GM12865 (cell line): ENCODE results near the gene SLC6A3.

ENCODE experiments used
- DNase-seq: peaks from one replicate; pipeline ENCODE4 v3.0.0; 2010; ENCODE audit warnings: low read depth
- H3K4me3 ChIP-seq: 2 replicates; pipeline ENCODE4 v1.5.1; 2011; ENCODE audit warnings: mild to moderate bottlenecking, low read depth, low read length, control low read depth
- TF ChIP-seq, protein P1 (sequence below): IDR thresholded peaks from 2 replicates; pipeline ENCODE4 v1.5.1; 2011; ENCODE audit warnings: low read length, control low read depth, low read depth, inconsistent platforms; ENCODE audit not compliant: insufficient read depth; ENCODE audit errors: missing control alignments

SLC6A3 gene

DNA sequence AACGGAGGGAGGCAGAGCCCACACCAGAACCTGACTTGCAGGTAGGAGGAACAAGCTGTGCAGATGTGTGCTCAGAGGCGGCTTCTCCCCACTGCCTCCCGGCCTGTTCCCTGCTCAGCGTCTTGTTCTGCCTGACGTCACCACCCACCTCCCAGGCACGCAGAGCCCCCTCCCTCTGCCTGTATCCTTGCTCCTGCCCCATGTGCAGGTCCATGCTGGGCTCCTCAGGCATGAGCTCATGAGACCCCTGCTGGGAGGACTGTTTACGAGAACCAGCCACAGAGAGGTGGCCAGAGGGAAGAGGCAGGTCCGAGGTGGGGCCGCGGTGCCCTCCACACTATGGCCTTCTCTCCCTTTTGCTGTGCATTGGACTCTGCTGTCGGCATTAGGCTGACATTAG lies 45.5 kb downstream of the SLC6A3 start:
- DNase-seq = no peak
- TF ChIP-seq, protein P1, sequence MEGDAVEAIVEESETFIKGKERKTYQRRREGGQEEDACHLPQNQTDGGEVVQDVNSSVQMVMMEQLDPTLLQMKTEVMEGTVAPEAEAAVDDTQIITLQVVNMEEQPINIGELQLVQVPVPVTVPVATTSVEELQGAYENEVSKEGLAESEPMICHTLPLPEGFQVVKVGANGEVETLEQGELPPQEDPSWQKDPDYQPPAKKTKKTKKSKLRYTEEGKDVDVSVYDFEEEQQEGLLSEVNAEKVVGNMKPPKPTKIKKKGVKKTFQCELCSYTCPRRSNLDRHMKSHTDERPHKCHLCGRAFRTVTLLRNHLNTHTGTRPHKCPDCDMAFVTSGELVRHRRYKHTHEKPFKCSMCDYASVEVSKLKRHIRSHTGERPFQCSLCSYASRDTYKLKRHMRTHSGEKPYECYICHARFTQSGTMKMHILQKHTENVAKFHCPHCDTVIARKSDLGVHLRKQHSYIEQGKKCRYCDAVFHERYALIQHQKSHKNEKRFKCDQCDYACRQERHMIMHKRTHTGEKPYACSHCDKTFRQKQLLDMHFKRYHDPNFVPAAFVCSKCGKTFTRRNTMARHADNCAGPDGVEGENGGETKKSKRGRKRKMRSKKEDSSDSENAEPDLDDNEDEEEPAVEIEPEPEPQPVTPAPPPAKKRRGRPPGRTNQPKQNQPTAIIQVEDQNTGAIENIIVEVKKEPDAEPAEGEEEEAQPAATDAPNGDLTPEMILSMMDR = no peak
- H3K4me3 ChIP-seq = no peak overlapping the region

DNA sequence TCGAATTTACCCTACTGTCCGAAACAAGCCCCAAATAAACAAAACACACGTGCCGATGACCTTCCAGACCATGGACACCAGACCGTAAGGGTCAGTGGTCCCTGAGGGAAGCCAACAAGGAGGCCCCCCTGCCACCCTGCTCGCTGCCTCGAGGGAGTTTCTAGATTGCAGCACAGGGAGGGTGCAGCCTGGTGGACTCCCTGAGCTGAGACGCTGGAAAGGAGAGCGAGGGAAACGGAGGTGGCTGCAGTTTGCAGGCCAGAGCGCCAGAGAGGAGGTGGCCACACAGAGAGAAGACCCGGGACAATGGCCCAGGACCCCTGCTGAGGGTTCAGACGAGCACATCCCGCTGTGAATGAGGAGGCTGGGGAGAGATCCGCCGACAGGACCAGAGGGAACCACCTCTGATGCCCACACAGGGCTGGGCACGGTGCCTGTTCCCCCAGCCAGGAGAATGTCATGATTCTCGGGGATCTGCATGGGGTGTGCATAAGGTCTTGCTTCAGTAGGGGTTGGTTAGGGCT lies 48.9 kb downstream of the SLC6A3 start:
- H3K4me3 ChIP-seq = no peak overlapping the region
- DNase-seq = no peak
- TF ChIP-seq, protein P1 = no peak

DNA sequence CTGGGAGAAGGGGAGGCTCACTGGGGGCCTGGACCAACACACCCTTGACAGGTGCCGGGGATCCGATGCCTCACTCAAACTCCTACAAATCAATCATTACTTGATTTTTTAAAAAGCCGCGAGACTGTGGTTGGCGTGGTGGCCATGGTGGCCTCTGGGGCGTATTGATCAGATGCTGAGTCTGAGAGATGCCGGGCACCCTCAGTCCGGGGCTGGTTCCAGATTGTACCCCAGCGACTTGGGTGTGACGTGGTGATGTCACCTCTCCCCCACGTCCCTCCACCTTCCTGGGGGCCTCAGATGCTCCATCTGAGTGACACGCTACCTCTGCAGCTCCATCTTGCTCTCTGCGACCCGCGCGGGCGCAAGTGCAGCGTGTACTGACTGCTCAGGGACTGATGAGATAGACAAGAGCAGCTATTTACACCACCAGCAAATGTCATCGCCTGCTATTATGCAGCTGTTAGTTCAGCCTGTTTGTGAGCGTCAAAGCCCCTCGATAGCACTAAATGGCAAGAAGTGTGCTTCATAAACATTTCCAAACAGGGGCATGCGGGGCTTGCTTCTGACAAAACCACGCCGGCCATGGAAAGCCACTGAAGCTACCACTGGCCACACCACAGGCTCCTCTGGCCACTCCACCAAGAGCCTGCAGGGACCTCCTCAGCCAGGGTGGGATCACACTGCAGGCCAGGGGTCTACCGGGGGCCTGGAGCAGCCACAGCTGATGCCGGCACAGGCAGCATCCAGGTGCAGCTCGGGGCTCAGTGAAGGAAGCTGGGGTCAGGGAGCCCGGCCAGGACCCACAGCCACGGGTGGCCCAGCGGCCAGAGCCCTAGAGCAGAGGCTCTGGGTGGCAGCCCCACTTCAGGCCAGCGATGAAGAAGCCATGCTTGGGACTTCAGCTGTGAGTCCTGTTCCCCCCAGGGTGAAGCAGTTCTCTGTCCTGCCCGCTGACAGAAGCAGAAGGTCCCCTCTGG lies 50.1 kb downstream of the SLC6A3 start:
- TF ChIP-seq, protein P1 = no peak
- H3K4me3 ChIP-seq = no peak overlapping the region
- DNase-seq = no peak

DNA sequence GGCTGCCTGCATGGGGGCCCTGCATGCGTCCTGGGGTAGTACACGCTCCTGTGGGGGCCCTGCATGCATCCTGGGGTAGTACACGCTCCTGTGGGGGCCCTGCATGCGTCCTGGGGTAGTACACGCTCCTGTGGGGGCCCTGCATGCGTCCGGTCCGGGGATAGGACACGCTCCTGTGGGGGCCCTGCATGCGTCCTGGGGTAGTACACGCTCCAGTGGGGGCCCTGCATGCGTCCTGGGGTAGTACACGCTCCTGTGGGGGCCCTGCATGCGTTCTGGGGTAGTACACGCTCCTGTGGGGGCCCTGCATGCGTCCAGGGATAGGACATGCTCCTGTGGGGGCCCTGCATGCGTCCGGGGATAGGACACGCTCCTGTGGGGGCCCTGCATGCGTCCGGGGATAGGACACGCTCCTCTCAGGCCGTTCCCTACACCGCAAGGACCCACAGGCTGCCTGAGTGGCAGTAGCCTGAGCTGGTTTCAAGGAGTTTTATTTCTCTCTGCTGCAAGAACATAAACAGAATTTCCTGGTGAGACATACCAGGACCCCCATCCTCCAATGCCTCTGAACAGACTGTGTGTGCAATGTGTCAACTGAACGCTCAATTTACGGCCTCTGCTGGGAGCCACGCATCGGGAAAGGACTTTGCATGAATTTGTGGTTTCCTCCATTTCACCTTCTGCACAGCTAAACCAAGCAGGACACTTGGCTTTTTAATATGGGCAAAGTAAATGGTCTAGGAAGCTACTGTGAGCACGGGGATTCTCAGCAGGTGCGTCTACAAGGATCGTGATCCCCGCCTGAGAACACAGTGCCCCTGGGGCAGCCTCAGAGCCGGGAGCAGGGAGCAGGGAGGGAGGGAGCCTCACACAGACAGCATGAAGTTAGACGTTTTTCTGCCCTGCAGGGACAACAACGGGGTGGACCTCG lies 51.4 kb downstream of the SLC6A3 start:
- no peak overlapping the region for H3K4me3 ChIP-seq
- no peak for DNase-seq
- TF ChIP-seq, protein P1 = no peak

DNA sequence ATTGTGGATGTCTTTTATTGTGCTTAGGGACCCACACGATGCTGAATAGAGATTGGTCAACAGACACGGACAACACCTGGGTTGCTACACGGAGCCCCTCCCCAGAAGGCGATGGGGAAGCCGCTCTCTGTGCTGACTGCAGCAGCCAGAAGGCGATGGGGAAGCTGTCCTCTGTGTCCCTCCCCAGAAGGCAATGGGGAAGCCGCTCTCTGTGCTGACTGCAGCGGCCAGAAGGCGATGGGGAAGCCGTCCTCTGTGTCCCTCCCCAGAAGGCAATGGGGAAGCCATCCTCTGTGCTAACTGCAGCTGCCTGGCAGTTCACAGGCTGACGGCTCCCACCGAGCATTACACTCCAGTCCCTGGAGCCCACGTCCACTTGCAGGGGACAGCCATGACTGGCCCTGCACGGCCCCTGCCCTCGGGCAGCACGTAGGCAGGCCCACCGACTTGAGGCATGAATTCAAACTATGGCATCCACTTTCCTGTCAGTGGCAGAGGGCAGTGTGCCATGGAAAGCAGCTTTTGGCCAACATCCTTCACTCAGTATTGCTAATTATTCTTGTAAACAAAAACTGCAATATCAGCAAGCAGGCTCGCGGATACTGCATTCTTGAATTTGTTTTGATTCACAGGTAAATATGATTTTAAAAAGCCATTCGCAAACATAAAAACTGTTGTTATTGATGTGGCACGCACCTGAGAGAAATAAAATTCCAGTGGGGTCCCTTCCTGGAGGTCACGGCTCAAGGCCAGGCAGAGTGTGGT lies 52.3 kb downstream of the SLC6A3 start:
- H3K4me3 ChIP-seq = no peak overlapping the region
- TF ChIP-seq, protein P1 = no peak
- DNase-seq = no peak

DNA sequence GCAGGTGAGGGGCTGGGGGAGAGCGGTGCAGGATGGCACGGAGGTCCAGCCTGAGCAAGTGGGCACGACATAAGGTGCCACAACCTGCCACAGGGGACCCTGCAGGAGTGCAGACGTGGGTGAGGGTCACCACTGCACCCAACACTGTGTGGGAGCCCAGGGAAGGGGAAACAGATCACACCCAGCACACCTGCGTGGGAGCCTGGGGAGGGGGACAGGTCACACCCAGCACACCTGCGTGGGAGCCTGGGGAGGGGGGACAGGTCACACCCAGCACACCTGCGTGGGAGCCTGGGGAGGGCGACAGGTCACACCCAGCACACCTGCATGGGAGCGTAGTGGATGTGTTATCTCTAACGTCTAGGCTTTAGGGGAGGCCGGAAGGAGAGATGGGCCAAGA lies 53.0 kb downstream of the SLC6A3 start:
- no peak for DNase-seq
- H3K4me3 ChIP-seq = no peak overlapping the region
- TF ChIP-seq, protein P1 = no peak
